HepG2 (cell line): ENCODE data around the gene SHCBP1L. TPM values are rescaled to one million over a fixed set of nuclear protein-coding genes. Genes with fewer than 3 reads are reported as not detected.

ENCODE experiments used
- DR1 ChIP-seq: sonication (generic); formaldehyde crosslinking; IDR thresholded peaks from 2 replicates; pipeline ENCODE4 v1.8.0; 2021; ENCODE audit warnings: mild to moderate bottlenecking, missing genetic modification reagents, inconsistent platforms
- GABPA ChIP-seq, 2 experiments: IDR thresholded peaks; 2 replicates each; pipeline ENCODE4 v1.6.1; 2011 to 2016; ENCODE audit warnings: low read depth in 2 of 2, low read length in 1 of 2, missing biosample characterization in 1 of 2, missing genetic modification characterization in 1 of 2
- RFXANK ChIP-seq: IDR thresholded peaks from 2 replicates; pipeline ENCODE4 v1.6.1; 2016
- ZNF143 ChIP-seq: sonication (generic); formaldehyde crosslinking; IDR thresholded peaks from 2 replicates; pipeline ENCODE4 v1.4.0; 2020; ENCODE audit warnings: missing genetic modification reagents
- ZNF253 ChIP-seq: sonication (generic); formaldehyde crosslinking; IDR thresholded peaks from 2 replicates; pipeline ENCODE4 v1.8.0; 2022; ENCODE audit warnings: mild to moderate bottlenecking, missing genetic modification reagents, borderline replicate concordance
- ZNF660 ChIP-seq: sonication (generic); formaldehyde crosslinking; IDR thresholded peaks from 2 replicates; pipeline ENCODE4 v1.5.1; 2020; ENCODE audit warnings: mild to moderate bottlenecking, low read depth, missing genetic modification reagents, borderline replicate concordance
- ZNF782 ChIP-seq: sonication (generic); formaldehyde crosslinking; IDR thresholded peaks from 2 replicates; pipeline ENCODE4 v1.4.0; 2020; ENCODE audit warnings: missing genetic modification reagents, mild to moderate bottlenecking, borderline replicate concordance
- polyA plus RNA-seq, 8 experiments: library from polyadenylated mRNA; depleted of rRNA in 3 of 8; stranded (reverse) in 7 of 8; unstranded in 1 of 8; fragments of >200 nt; fragmentation: Illumina TruSeq in 4 of 8; extraction: Trizol in 4 of 8; gene quantifications; 2 replicates each; pipeline versions ENCODE4 v1.2.1 to v1.2.3, GENCODE V29; 2011 to 2016; ENCODE audit warnings: low read depth in 4 of 8, missing spikeins in 1 of 8, mixed read lengths in 1 of 8; ENCODE audit not compliant: insufficient read depth in 1 of 8
- total RNA-seq, 5 experiments: library from RNA; depleted of rRNA; stranded (reverse); fragments of >200 nt; fragmentation: Illumina TruSeq; extraction: Trizol; gene quantifications; 2 replicates each; pipeline ENCODE4 v1.2.3, GENCODE V29; 2016; ENCODE audit warnings: low read depth in 1 of 5
- TF ChIP-seq, protein P1 (sequence below): sonication (generic); formaldehyde crosslinking; conservative IDR thresholded peaks from 2 replicates; pipeline ENCODE4 v1.8.0; 2022; ENCODE audit warnings: mild to moderate bottlenecking, moderate library complexity, missing genetic modification reagents
- TF ChIP-seq, protein P2 (sequence below): sonication (generic); formaldehyde crosslinking; IDR thresholded peaks from one replicate; pipeline ENCODE4 v1.5.1; 2020; ENCODE audit warnings: mild to moderate bottlenecking, missing genetic modification reagents; ENCODE audit errors: not compliant biosample characterization
- TF ChIP-seq, protein P3 (sequence below): sonication (generic); formaldehyde crosslinking; IDR thresholded peaks from 2 replicates; pipeline ENCODE4 v1.5.1; 2020; ENCODE audit warnings: missing genetic modification reagents, mild to moderate bottlenecking, borderline replicate concordance

Gene SHCBP1L
- total and polyA plus RNA-seq, 2 of the 13 experiments (the other 11 are each of a cell fraction or from before 2014, with no cell fraction given) = not detected

DNA sequence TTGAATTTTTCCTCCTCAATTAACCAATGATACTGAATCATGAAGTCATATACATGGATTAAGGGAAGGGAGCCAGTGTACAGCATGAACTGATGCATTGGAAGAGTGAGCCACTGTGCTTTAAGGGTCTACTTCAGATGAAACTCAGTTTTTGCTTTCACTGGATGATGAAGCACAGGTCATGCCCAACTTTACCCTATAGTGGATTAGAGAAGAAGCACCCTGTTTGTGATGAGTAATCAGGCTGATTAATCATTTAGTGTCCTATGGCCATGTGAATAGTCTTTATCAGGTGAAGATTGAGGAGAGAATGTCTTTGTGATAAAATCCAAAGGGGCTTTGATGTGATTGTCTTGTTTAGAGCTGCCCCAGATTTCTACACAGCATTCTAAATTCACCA lies 45.5 kb upstream of the SHCBP1L start (continued):
- TF ChIP-seq, protein P1, sequence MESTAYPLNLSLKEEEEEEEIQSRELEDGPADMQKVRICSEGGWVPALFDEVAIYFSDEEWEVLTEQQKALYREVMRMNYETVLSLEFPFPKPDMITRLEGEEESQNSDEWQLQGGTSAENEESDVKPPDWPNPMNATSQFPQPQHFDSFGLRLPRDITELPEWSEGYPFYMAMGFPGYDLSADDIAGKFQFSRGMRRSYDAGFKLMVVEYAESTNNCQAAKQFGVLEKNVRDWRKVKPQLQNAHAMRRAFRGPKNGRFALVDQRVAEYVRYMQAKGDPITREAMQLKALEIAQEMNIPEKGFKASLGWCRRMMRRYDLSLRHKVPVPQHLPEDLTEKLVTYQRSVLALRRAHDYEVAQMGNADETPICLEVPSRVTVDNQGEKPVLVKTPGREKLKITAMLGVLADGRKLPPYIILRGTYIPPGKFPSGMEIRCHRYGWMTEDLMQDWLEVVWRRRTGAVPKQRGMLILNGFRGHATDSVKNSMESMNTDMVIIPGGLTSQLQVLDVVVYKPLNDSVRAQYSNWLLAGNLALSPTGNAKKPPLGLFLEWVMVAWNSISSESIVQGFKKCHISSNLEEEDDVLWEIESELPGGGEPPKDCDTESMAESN (CRISPR knock-in tag) = no peak
- TF ChIP-seq, protein P2, sequence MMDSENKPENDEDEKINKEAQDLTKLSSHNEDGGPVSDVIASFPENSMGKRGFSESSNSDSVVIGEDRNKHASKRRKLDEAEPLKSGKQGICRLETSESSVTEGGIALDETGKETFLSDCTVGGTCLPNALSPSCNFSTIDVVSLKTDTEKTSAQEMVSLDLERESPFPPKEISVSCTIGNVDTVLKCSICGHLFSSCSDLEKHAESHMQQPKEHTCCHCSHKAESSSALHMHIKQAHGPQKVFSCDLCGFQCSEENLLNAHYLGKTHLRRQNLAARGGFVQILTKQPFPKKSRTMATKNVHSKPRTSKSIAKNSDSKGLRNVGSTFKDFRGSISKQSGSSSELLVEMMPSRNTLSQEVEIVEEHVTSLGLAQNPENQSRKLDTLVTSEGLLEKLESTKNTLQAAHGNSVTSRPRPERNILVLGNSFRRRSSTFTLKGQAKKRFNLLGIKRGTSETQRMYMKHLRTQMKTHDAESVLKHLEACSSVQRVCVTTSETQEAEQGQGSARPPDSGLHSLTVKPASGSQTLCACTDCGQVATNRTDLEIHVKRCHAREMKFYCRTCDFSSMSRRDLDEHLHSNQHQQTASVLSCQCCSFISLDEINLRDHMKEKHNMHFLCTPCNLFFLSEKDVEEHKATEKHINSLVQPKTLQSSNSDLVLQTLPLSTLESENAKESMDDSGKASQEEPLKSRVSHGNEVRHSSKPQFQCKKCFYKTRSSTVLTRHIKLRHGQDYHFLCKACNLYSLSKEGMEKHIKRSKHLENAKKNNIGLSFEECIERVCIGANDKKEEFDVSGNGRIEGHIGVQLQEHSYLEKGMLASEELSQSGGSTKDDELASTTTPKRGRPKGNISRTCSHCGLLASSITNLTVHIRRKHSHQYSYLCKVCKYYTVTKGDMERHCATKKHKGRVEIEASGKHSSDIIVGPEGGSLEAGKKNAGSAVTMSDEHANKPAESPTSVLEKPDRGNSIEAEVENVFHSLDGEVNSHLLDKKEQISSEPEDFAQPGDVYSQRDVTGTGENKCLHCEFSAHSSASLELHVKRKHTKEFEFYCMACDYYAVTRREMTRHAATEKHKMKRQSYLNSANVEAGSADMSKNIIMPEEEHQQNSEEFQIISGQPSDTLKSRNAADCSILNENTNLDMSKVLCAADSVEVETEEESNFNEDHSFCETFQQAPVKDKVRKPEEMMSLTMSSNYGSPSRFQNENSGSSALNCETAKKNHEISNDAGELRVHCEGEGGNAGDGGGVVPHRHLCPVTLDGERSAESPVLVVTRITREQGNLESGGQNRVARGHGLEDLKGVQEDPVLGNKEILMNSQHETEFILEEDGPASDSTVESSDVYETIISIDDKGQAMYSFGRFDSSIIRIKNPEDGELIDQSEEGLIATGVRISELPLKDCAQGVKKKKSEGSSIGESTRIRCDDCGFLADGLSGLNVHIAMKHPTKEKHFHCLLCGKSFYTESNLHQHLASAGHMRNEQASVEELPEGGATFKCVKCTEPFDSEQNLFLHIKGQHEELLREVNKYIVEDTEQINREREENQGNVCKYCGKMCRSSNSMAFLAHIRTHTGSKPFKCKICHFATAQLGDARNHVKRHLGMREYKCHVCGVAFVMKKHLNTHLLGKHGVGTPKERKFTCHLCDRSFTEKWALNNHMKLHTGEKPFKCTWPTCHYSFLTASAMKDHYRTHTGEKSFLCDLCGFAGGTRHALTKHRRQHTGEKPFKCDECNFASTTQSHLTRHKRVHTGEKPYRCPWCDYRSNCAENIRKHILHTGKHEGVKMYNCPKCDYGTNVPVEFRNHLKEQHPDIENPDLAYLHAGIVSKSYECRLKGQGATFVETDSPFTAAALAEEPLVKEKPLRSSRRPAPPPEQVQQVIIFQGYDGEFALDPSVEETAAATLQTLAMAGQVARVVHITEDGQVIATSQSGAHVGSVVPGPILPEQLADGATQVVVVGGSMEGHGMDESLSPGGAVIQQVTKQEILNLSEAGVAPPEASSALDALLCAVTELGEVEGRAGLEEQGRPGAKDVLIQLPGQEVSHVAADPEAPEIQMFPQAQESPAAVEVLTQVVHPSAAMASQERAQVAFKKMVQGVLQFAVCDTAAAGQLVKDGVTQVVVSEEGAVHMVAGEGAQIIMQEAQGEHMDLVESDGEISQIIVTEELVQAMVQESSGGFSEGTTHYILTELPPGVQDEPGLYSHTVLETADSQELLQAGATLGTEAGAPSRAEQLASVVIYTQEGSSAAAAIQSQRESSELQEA (CRISPR knock-in tag) = no peak
- TF ChIP-seq, protein P3, sequence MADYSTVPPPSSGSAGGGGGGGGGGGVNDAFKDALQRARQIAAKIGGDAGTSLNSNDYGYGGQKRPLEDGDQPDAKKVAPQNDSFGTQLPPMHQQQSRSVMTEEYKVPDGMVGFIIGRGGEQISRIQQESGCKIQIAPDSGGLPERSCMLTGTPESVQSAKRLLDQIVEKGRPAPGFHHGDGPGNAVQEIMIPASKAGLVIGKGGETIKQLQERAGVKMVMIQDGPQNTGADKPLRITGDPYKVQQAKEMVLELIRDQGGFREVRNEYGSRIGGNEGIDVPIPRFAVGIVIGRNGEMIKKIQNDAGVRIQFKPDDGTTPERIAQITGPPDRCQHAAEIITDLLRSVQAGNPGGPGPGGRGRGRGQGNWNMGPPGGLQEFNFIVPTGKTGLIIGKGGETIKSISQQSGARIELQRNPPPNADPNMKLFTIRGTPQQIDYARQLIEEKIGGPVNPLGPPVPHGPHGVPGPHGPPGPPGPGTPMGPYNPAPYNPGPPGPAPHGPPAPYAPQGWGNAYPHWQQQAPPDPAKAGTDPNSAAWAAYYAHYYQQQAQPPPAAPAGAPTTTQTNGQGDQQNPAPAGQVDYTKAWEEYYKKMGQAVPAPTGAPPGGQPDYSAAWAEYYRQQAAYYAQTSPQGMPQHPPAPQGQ (CRISPR knock-in tag) = no peak
- no peak for TF ChIP-seq ZNF253 (CRISPR knock-in tag)
- no peak for TF ChIP-seq ZNF782 (CRISPR knock-in tag)
- no peak for TF ChIP-seq DR1 (CRISPR knock-in tag)
- no peak for TF ChIP-seq RFXANK (CRISPR knock-in tag)
- no peak for TF ChIP-seq ZNF143
- TF ChIP-seq GABPA (IDR thresholded peaks at IDR 0.05; ENCODE audit: low read depth, low read length) = no peak
- TF ChIP-seq GABPA (CRISPR knock-in tag; IDR thresholded peaks at IDR 0.05; ENCODE audit: low read depth) = no peak
- TF ChIP-seq ZNF660 (CRISPR knock-in tag) = no peak
